NCI-H2196 treated with DMSO at 0.1 percent for 48 hours (cell line): ENCODE data around the gene BRI3BP.
A peak's percentile ranks its signal among the peaks of the same experiment; 100 is the strongest.
"Not testable (repeated sequence)": the region's sequence is repeated elsewhere in the genome, so short reads cannot be mapped to it uniquely, and the experiment has no call there.

Experiments used
- DNase-seq: peaks from one replicate; lab custom pipeline; 2025; ENCODE audit not compliant: unreplicated experiment; lab: John Stamatoyannopoulos, UW

The BRI3BP gene

GRCh38 chr12:125021771-125022170, 28.3 kb downstream of the BRI3BP start:
- no peak for DNase-seq

GRCh38 chr12:125023065-125023464, 29.6 kb downstream of the BRI3BP start:
- no peak for DNase-seq

GRCh38 chr12:125024949-125025563, 31.6 kb downstream of the BRI3BP start:
- DNase-seq = no peak

- DNase-seq = no peak
Measured at GRCh38 chr12:125025606-125026235, 32.3 kb downstream of the BRI3BP start.

- DNase-seq = no peak
Measured at GRCh38 chr12:125028106-125028505, 34.7 kb downstream of the BRI3BP start.

GRCh38 chr12:125029761-125030358, 36.4 kb downstream of the BRI3BP start:
- no peak for DNase-seq

GRCh38 chr12:125031471-125031870, 38.0 kb downstream of the BRI3BP start:
- DNase-seq = not testable (repeated sequence)

- no peak for DNase-seq
Measured at GRCh38 chr12:125032466-125033152, 39.2 kb downstream of the BRI3BP start.

GRCh38 chr12:125033288-125033687, 39.8 kb downstream of the BRI3BP start:
- DNase-seq = no peak

- DNase-seq = no peak
Measured at GRCh38 chr12:125038976-125039625, 45.7 kb downstream of the BRI3BP start.

- peak; percentile 61 for DNase-seq
Measured at GRCh38 chr12:125049093-125049458, 55.6 kb downstream of the BRI3BP start.

- DNase-seq = no peak
Measured at GRCh38 chr12:125050446-125050845, 57.0 kb downstream of the BRI3BP start.

GRCh38 chr12:125050868-125051267, 57.4 kb downstream of the BRI3BP start:
- DNase-seq = no peak

GRCh38 chr12:125053821-125054220, 60.4 kb downstream of the BRI3BP start:
- no peak for DNase-seq

- no peak for DNase-seq
Measured at GRCh38 chr12:125055591-125055990, 62.1 kb downstream of the BRI3BP start.

GRCh38 chr12:125056306-125056705, 62.9 kb downstream of the BRI3BP start:
- DNase-seq = no peak

GRCh38 chr12:125057708-125058107, 64.3 kb downstream of the BRI3BP start:
- DNase-seq = no peak

GRCh38 chr12:125061229-125061628, 67.8 kb downstream of the BRI3BP start:
- DNase-seq = no peak

GRCh38 chr12:125063522-125063921, 70.1 kb downstream of the BRI3BP start:
- not testable (repeated sequence) for DNase-seq

GRCh38 chr12:125064492-125064891, 71.0 kb downstream of the BRI3BP start:
- no peak for DNase-seq
